ENCODE measurements around the gene TMEM242. TPM values are rescaled to one million over a fixed set of nuclear protein-coding genes. Genes with fewer than 3 reads are reported as not detected.

TMEM242 gene
- total RNA-seq, 3 donors from 2014 or later, result 10.0 to 14.1 (median 13.4) TPM

DNA sequence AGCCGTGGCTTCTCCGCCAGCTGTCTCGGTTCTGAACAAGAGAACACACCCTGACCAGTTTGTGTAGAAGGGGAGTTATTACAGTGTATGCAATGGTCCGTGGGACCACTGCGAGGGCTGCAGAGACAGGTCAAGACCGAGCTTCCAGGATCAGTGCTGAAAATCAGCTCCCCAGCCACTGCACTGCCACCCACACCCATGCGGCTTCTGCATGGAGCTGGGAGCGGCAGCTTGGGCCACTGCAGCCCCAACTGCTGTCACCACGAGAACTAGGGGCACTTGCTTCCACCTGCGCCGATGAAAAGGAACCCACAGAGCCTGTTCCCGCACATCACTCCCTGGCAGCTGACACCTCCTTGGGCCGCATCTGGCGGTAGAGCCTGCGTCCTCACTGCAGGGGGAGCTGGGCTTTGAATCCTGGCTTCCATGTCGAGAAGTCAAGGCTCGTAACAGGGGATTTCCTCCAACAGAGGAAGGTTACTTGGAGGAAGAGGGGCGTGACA lies 56.2 kb downstream of the TMEM242 start:
- Histone ChIP-seq H3K4me1 (ENCODE audit: low read depth) (peaks cover 7% of the 10 kb centered on the region), H3K4me3 (no peak overlapping the region), H3K9me3 (no peaks in the 10 kb centered on the region), H3K36me3 (ENCODE audit: low read depth) (no peaks in the 10 kb centered on the region)
- ATAC-seq, result no peak
- intact Hi-C loops (cut with DNase I, micrococcal nuclease), result no loop called here
- DNase-seq, result peak in 1 of 3 donors; percentile 20
- no peak for TF ChIP-seq CTCF (IDR thresholded peaks at IDR 0.05)

- Histone ChIP-seq H3K4me1 (ENCODE audit: low read depth) (peaks cover 7% of the 10 kb centered on the region), H3K36me3 (ENCODE audit: low read depth) (no peaks in the 10 kb centered on the region), H3K4me3 (no peak overlapping the region), H3K9me3 (no peaks in the 10 kb centered on the region)
- intact Hi-C loops (cut with DNase I, micrococcal nuclease), result no loop called here
- no peak for TF ChIP-seq CTCF (IDR thresholded peaks at IDR 0.05)
- no peak for ATAC-seq
- peak in 1 of 3 donors; percentile 8 for DNase-seq
Observed at GRCh38 chr6:157266274-157267101, 56.8 kb downstream of the TMEM242 start.

DNA sequence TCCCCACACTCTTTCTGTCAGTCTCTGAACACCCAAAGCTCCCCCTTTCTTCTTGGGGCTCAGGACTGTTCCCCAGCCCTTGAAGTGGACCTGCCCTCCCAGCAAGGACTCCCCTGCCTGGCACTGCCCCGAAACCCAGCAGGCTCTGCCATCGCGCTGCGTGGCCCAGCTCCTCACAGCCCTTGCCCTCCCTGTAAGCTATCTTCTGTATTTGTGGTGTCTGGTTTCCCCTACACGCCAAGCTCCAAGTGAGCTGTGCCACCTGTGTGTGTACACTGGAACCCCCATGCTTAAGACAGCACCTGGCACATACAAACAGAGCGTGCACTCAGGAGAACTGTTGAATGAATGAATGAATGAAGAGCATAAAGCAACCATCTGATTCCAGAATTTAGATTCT lies 57.7 kb downstream of the TMEM242 start:
- ATAC-seq (no peak), DNase-seq (no peak)
- TF ChIP-seq CTCF (IDR thresholded peaks at IDR 0.05), result no peak
- H3K4me1 ChIP-seq (ENCODE audit: low read depth), result peaks cover 7% of the 10 kb centered on the region
- no peak overlapping the region for H3K4me3 ChIP-seq
- H3K36me3 ChIP-seq (ENCODE audit: low read depth), result no peaks in the 10 kb centered on the region
- intact Hi-C loops (cut with DNase I, micrococcal nuclease), result no loop called here
- H3K9me3 ChIP-seq, result no peaks in the 10 kb centered on the region

DNA sequence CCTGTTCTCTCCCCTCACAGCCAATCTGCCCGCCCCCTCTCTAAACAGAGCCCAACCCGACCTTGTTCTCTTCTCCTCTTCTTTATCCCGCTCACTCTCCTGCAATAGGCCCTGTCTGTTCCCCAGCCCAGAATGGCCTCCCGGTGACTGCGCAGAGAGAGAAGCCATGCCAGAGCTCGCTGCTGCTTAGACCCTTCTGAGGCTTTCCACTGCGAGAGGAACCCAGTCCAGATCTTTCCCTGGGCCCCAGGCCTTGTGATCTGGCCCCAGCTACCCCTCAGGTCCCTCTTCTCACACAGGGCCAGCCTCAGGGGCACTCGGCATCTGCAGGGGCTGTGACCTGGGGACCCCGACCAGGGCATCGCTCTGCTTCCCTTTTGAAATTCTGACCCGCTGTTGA lies 58.1 kb downstream of the TMEM242 start:
- intact Hi-C loops (cut with DNase I, micrococcal nuclease), result no loop called here
- TF ChIP-seq CTCF (IDR thresholded peaks at IDR 0.05), result no peak
- Histone ChIP-seq H3K4me1 (ENCODE audit: low read depth) (peaks cover 7% of the 10 kb centered on the region), H3K36me3 (ENCODE audit: low read depth) (no peaks in the 10 kb centered on the region), H3K9me3 (no peaks in the 10 kb centered on the region), H3K4me3 (no peak overlapping the region)
- ATAC-seq (no peak), DNase-seq (peak in 1 of 3 donors; percentile 16)

- intact Hi-C loops (cut with DNase I, micrococcal nuclease), result no loop called here
- DNase-seq, result peak in 1 of 3 donors; percentile 26
- ATAC-seq, result peak; percentile 43
- Histone ChIP-seq H3K36me3 (ENCODE audit: low read depth) (no peaks in the 10 kb centered on the region), H3K4me1 (ENCODE audit: low read depth) (peaks cover 7% of the 10 kb centered on the region), H3K4me3 (no peak overlapping the region), H3K9me3 (no peaks in the 10 kb centered on the region)
- TF ChIP-seq CTCF (IDR thresholded peaks at IDR 0.05), result no peak
Observed at GRCh38 chr6:157264701-157265100, 58.6 kb downstream of the TMEM242 start.

Measured in mucosa of descending colon (tissue), 3 donors.